Sigmoid colon (tissue), 4 donors: ENCODE data around the gene TGFBR3L.

Experiments used
- POLR2A ChIP-seq, 2 donors: fragments of 450-650 bp; IDR thresholded peaks; one replicate each; pipeline ENCODE4 v1.6.1; 2016; ENCODE audit warnings: antibody characterized with exemption in 2 of 2, mild to moderate bottlenecking in 2 of 2, moderate library complexity in 2 of 2
- POLR2AphosphoS5 ChIP-seq, 4 donors: sonication (generic); formaldehyde crosslinking; IDR thresholded peaks; one replicate each; pipeline ENCODE4 v1.6.1; 2017; ENCODE audit warnings: antibody characterized with exemption in 4 of 4
- TF ChIP-seq, protein P1 (sequence below), 4 experiments: fragments of 450-650 bp in 3 of 4; fragments of 200-600 bp in 1 of 4; IDR thresholded peaks; one replicate each; pipeline ENCODE4 v1.5.1; 2016 to 2019; ENCODE audit warnings: antibody characterized with exemption in 4 of 4, mild to moderate bottlenecking in 3 of 4, moderate library complexity in 2 of 4

DNA sequence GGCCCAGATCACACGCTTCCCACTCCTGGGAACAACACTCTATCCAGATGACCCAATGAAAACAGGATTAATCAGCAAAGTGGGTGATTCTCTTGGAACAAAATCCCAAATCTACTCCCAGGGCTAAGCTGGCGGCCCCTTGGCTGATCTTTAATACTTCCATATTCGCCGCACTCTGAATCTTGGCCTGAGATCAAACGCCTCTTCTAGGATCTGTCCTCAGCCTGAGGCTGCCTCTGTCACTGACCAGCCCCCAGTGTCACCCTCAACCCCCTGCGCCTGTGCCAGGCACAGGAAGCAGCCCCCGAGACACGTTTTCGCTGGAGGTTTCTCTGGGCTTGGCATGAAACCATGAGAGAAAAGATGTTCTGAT is 13.7 kb downstream of the TGFBR3L start:
- TF ChIP-seq POLR2A (IDR thresholded peaks at IDR 0.05), result no peak
- TF ChIP-seq, protein P1, sequence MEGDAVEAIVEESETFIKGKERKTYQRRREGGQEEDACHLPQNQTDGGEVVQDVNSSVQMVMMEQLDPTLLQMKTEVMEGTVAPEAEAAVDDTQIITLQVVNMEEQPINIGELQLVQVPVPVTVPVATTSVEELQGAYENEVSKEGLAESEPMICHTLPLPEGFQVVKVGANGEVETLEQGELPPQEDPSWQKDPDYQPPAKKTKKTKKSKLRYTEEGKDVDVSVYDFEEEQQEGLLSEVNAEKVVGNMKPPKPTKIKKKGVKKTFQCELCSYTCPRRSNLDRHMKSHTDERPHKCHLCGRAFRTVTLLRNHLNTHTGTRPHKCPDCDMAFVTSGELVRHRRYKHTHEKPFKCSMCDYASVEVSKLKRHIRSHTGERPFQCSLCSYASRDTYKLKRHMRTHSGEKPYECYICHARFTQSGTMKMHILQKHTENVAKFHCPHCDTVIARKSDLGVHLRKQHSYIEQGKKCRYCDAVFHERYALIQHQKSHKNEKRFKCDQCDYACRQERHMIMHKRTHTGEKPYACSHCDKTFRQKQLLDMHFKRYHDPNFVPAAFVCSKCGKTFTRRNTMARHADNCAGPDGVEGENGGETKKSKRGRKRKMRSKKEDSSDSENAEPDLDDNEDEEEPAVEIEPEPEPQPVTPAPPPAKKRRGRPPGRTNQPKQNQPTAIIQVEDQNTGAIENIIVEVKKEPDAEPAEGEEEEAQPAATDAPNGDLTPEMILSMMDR (IDR thresholded peaks at IDR 0.05), result peak in 1 of 4 experiments; percentile 5
- TF ChIP-seq POLR2AphosphoS5 (IDR thresholded peaks at IDR 0.05), result no peak
